Right lobe of liver (tissue), 4 donors: ENCODE measurements around the gene RIOK3.

Source experiments
- CTCF ChIP-seq, 4 donors: fragments of 200-600 bp in 3 of 4; fragments of 450-650 bp in 1 of 4; IDR thresholded peaks; one replicate each; pipeline versions ENCODE4 v1.5.1 to v1.8.0; 2016 to 2022; ENCODE audit warnings: antibody characterized with exemption in 4 of 4, mild to moderate bottlenecking in 2 of 4
- POLR2A ChIP-seq: fragments of 450-650 bp; IDR thresholded peaks from one replicate; pipeline ENCODE4 v1.6.1; 2017; ENCODE audit warnings: antibody characterized with exemption, mild to moderate bottlenecking
- donor health status: DM: no; HTN: no; CAD: no.
- donor health status: DM: no; HTN: no; CAD: no.
- donor health status: DM: no; HTN: yes; CAD: no.

GRCh38 chr18:23459530-23459921 lies 6.4 kb downstream of the RIOK3 start:
- TF ChIP-seq CTCF (IDR thresholded peaks at IDR 0.05) (no peak), POLR2A (no peak)
